Suprapubic skin (tissue), 4 donors: ENCODE data around the gene IL4I1. TPM values are rescaled to one million over a fixed set of nuclear protein-coding genes. Genes with fewer than 3 reads are reported as not detected.

ENCODE experiments used
- DNase-seq, 2 donors: peaks; one replicate each; pipeline ENCODE4 v3.0.0-alpha.2; 2019; ENCODE audit warnings: low spot score in 2 of 2
- H3K27ac ChIP-seq: fragments of 200-600 bp; sonication (generic); one replicate; pipeline ENCODE4 v1.5.1; 2019
- H3K27me3 ChIP-seq: fragments of 200-600 bp; sonication (generic); one replicate; pipeline ENCODE4 v1.5.1; 2019
- H3K36me3 ChIP-seq: fragments of 200-600 bp; sonication (generic); one replicate; pipeline ENCODE4 v1.5.1; 2019
- H3K4me1 ChIP-seq: fragments of 200-600 bp; sonication (generic); one replicate; pipeline ENCODE4 v1.5.1; 2019
- H3K4me3 ChIP-seq: fragments of 200-600 bp; sonication (generic); one replicate; pipeline ENCODE4 v1.5.1; 2019; ENCODE audit warnings: mild to moderate bottlenecking
- H3K9me3 ChIP-seq: fragments of 200-600 bp; sonication (generic); one replicate; pipeline ENCODE4 v1.5.1; 2019
- EP300 ChIP-seq: sonication (generic); formaldehyde crosslinking; IDR thresholded peaks from one replicate; pipeline ENCODE4 v1.6.1; 2017; ENCODE audit warnings: antibody characterized with exemption
- POLR2A ChIP-seq, 2 donors: fragments of 450-650 bp; IDR thresholded peaks; one replicate each; pipeline ENCODE4 v1.6.1; 2017; ENCODE audit warnings: antibody characterized with exemption in 2 of 2, mild to moderate bottlenecking in 2 of 2, moderate library complexity in 2 of 2
- POLR2AphosphoS5 ChIP-seq, 3 donors: sonication (generic); formaldehyde crosslinking; IDR thresholded peaks; one replicate each; pipeline ENCODE4 v1.6.1; 2017; ENCODE audit warnings: antibody characterized with exemption in 3 of 3
- WGBS: methylation state at CpG from one replicate; pipeline ENCODE4 v1.1.5; 2018; 5-methylcytosine and 5-hydroxymethylcytosine counted together
- total RNA-seq, 4 donors: library from RNA; depleted of rRNA; stranded (reverse); fragments of >200 nt; gene quantifications; one replicate each; pipeline ENCODE4 v1.1.0, GENCODE V29; 2016
- TF ChIP-seq, protein P1 (sequence below), 2 donors: fragments of 200-600 bp in 1 of 2; fragments of 450-650 bp in 1 of 2; sonication (generic) in 1 of 2; IDR thresholded peaks; one replicate each; pipeline ENCODE4 v1.5.1; 2016 to 2019; ENCODE audit warnings: antibody characterized with exemption in 2 of 2, mild to moderate bottlenecking in 1 of 2, moderate library complexity in 1 of 2

Gene IL4I1
- total RNA-seq, 4 donors from 2014 or later, result 0.89 TPM; not detected in 3

- Histone ChIP-seq H3K4me1 (peaks cover 23% of the 10 kb centered on the region), H3K4me3 (no peak overlapping the region), H3K36me3 (peaks cover 22% of the 10 kb centered on the region), H3K27me3 (no peaks in the 10 kb centered on the region), H3K9me3 (no peaks in the 10 kb centered on the region), H3K27ac (no peak overlapping the region)
- 97% methylated on average over 14 of the region's 23 CpGs for WGBS
- DNase-seq, result peak in 1 of 2 donors; percentile 64
- TF ChIP-seq, protein P1, sequence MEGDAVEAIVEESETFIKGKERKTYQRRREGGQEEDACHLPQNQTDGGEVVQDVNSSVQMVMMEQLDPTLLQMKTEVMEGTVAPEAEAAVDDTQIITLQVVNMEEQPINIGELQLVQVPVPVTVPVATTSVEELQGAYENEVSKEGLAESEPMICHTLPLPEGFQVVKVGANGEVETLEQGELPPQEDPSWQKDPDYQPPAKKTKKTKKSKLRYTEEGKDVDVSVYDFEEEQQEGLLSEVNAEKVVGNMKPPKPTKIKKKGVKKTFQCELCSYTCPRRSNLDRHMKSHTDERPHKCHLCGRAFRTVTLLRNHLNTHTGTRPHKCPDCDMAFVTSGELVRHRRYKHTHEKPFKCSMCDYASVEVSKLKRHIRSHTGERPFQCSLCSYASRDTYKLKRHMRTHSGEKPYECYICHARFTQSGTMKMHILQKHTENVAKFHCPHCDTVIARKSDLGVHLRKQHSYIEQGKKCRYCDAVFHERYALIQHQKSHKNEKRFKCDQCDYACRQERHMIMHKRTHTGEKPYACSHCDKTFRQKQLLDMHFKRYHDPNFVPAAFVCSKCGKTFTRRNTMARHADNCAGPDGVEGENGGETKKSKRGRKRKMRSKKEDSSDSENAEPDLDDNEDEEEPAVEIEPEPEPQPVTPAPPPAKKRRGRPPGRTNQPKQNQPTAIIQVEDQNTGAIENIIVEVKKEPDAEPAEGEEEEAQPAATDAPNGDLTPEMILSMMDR (IDR thresholded peaks at IDR 0.05), result no peak
- no peak for TF ChIP-seq POLR2A (IDR thresholded peaks at IDR 0.05)
- TF ChIP-seq POLR2AphosphoS5 (IDR thresholded peaks at IDR 0.05), result no peak
- no peak for TF ChIP-seq EP300
Observed at GRCh38 chr19:49889038-49889686, 7.5 kb downstream of the IL4I1 start.

DNA sequence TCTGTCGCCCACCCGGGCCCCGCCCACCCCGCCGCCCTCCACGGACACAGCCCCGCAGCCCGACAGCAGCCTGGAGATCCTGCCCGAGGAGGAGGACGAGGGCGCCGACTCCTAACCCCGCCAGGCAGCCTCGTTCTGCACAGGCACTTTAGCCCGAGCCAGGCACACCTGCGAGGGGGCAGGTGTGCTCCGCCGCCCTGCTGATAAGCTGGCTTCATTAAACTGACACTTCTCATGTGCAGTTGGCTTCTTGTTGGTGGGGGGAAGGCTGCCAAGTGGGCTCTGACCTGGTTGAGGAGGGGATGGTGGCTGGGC is 8.2 kb downstream of the IL4I1 start:
- WGBS, result 75% methylated on average over 18 of the region's 18 CpGs
- no peak for DNase-seq

GRCh38 chr19:49887665-49888509 is 8.8 kb downstream of the IL4I1 start:
- no peaks in the 10 kb centered on the region for H3K9me3 ChIP-seq
- peaks cover 34% of the 10 kb centered on the region for H3K36me3 ChIP-seq
- TF ChIP-seq EP300 (no peak), POLR2AphosphoS5 (IDR thresholded peaks at IDR 0.05) (no peak), POLR2A (IDR thresholded peaks at IDR 0.05) (no peak)
- TF ChIP-seq, protein P1 (IDR thresholded peaks at IDR 0.05), result no peak
- DNase-seq, result no peak
- H3K4me3 ChIP-seq, result no peak overlapping the region
- WGBS, result 83% methylated on average over 33 of the region's 54 CpGs
- H3K27me3 ChIP-seq, result no peaks in the 10 kb centered on the region
- no peak overlapping the region for H3K27ac ChIP-seq
- peaks cover 23% of the 10 kb centered on the region for H3K4me1 ChIP-seq

More for the DNA sequence above, 8.2 kb downstream of the IL4I1 start:
- no peaks in the 10 kb centered on the region for H3K9me3 ChIP-seq
- H3K27me3 ChIP-seq, result no peaks in the 10 kb centered on the region
- H3K36me3 ChIP-seq, result peaks cover 29% of the 10 kb centered on the region
- peaks cover 23% of the 10 kb centered on the region for H3K4me1 ChIP-seq
- no peak overlapping the region for H3K4me3 ChIP-seq
- TF ChIP-seq EP300, result no peak
- no peak for TF ChIP-seq POLR2A (IDR thresholded peaks at IDR 0.05)
- TF ChIP-seq, protein P1 (IDR thresholded peaks at IDR 0.05), result no peak
- TF ChIP-seq POLR2AphosphoS5 (IDR thresholded peaks at IDR 0.05), result no peak
- no peak overlapping the region for H3K27ac ChIP-seq

GRCh38 chr19:49887037-49887664 is 9.5 kb downstream of the IL4I1 start:
- 70% methylated on average over 19 of the region's 23 CpGs for WGBS
- H3K36me3 ChIP-seq, result peaks cover 42% of the 10 kb centered on the region
- no peak overlapping the region for H3K27ac ChIP-seq
- no peak overlapping the region for H3K4me3 ChIP-seq
- TF ChIP-seq POLR2A (IDR thresholded peaks at IDR 0.05) (no peak), POLR2AphosphoS5 (IDR thresholded peaks at IDR 0.05) (no peak), EP300 (no peak)
- TF ChIP-seq, protein P1 (IDR thresholded peaks at IDR 0.05), result no peak
- no peaks in the 10 kb centered on the region for H3K27me3 ChIP-seq
- DNase-seq, result peak in 1 of 2 donors; percentile 48
- no peaks in the 10 kb centered on the region for H3K9me3 ChIP-seq
- H3K4me1 ChIP-seq, result peaks cover 23% of the 10 kb centered on the region

- Histone ChIP-seq H3K4me1 (peaks cover 9% of the 10 kb centered on the region), H3K27me3 (no peaks in the 10 kb centered on the region), H3K27ac (no peak overlapping the region), H3K4me3 (no peak overlapping the region), H3K9me3 (no peaks in the 10 kb centered on the region), H3K36me3 (peaks cover 66% of the 10 kb centered on the region)
- DNase-seq, result no peak
- TF ChIP-seq EP300, result no peak
- TF ChIP-seq, protein P1 (IDR thresholded peaks at IDR 0.05), result no peak
- TF ChIP-seq POLR2A (IDR thresholded peaks at IDR 0.05), result no peak
- TF ChIP-seq POLR2AphosphoS5 (IDR thresholded peaks at IDR 0.05), result no peak
- 96% methylated on average over 3 of the region's 3 CpGs for WGBS
Observed at GRCh38 chr19:49884760-49885159, 11.9 kb downstream of the IL4I1 start.
